Loucy (cell line): ENCODE measurements around the gene TBX1.

ENCODE experiments used
- H2AFZ ChIP-seq: fragments of 200-600 bp; sonication (generic); 2 replicates; pipeline ENCODE4 v1.6.0; 2016; ENCODE audit warnings: antibody characterized with exemption, mild to moderate bottlenecking, low read length, moderate library complexity
- H3F3A ChIP-seq: fragments of 200-600 bp; 2 replicates; pipeline ENCODE4 v1.6.0; 2016; ENCODE audit warnings: antibody characterized with exemption, low read depth, mild to moderate bottlenecking
- H3K27me3 ChIP-seq: fragments of 200-600 bp; sonication (generic); 2 replicates; pipeline ENCODE4 v1.6.1; 2014; ENCODE audit warnings: low read length, mild to moderate bottlenecking; ENCODE audit not compliant: insufficient read depth, poor library complexity, severe bottlenecking
- H3K36me3 ChIP-seq: fragments of 200-600 bp; sonication (generic); 2 replicates; pipeline ENCODE4 v1.6.1; 2016; ENCODE audit warnings: low read length; ENCODE audit not compliant: insufficient read depth
- H3K4me1 ChIP-seq: fragments of 200-600 bp; sonication (generic); 2 replicates; pipeline ENCODE4 v1.5.1; 2014; ENCODE audit warnings: low read length, mild to moderate bottlenecking; ENCODE audit not compliant: insufficient read depth, poor library complexity, severe bottlenecking
- H3K4me2 ChIP-seq: fragments of 200-600 bp; sonication (generic); 2 replicates; pipeline ENCODE4 v1.6.0; 2014; ENCODE audit warnings: antibody characterized with exemption, low read length, low read depth, mild to moderate bottlenecking; ENCODE audit not compliant: poor library complexity, severe bottlenecking
- H3K4me3 ChIP-seq: fragments of 200-600 bp; sonication (generic); 2 replicates; pipeline ENCODE4 v1.5.1; 2014; ENCODE audit warnings: low read length, mild to moderate bottlenecking, mixed read lengths; ENCODE audit not compliant: poor library complexity, severe bottlenecking
- H3K79me2 ChIP-seq: fragments of 200-600 bp; sonication (generic); 2 replicates; pipeline ENCODE4 v1.6.1; 2014; ENCODE audit warnings: low read length; ENCODE audit not compliant: insufficient read depth
- H3K9ac ChIP-seq: fragments of 200-600 bp; sonication (generic); 2 replicates; pipeline ENCODE4 v1.6.0; 2014; ENCODE audit warnings: mild to moderate bottlenecking, low read depth, low read length, moderate library complexity; ENCODE audit not compliant: poor library complexity, severe bottlenecking
- H3K9me2 ChIP-seq: fragments of 200-600 bp; sonication (generic); replicated peaks from 2 replicates; pipeline ENCODE4 v1.6.1; 2016; ENCODE audit warnings: low read depth, low read length, mixed read lengths
- H3K9me3 ChIP-seq: fragments of 200-600 bp; sonication (generic); 2 replicates; pipeline ENCODE4 v1.6.1; 2014; ENCODE audit warnings: mild to moderate bottlenecking, antibody characterized with exemption, low read length, low read depth; ENCODE audit not compliant: insufficient read depth
- H4K20me1 ChIP-seq: fragments of 200-600 bp; sonication (generic); 2 replicates; pipeline ENCODE4 v1.6.0; 2014; ENCODE audit warnings: antibody characterized with exemption, low read length, mild to moderate bottlenecking; ENCODE audit not compliant: insufficient read depth, poor library complexity, severe bottlenecking
- CTCF ChIP-seq: fragments of 200-600 bp; sonication (generic); conservative IDR thresholded peaks from 2 replicates; pipeline ENCODE4 v1.5.1; 2014; ENCODE audit warnings: mild to moderate bottlenecking, antibody characterized with exemption, low read length
- EZH2phosphoT487 ChIP-seq: fragments of 200-600 bp; IDR thresholded peaks from 2 replicates; pipeline ENCODE4 v1.6.1; 2018; ENCODE audit warnings: antibody characterized with exemption, mild to moderate bottlenecking, moderate library complexity, borderline replicate concordance

TBX1 gene

GRCh38 chr22:19734837-19735382, 25.7 kb upstream of the TBX1 start:
- no peaks in the 10 kb centered on the region for H3K4me1 ChIP-seq
- TF ChIP-seq EZH2phosphoT487 (no peak), CTCF (no peak)
- H3K4me2 ChIP-seq: no peak overlapping the region
- H3K36me3 ChIP-seq: no peaks in the 10 kb centered on the region
- H3K79me2 ChIP-seq: no peaks in the 10 kb centered on the region
- H3K9me3 ChIP-seq: no peaks in the 10 kb centered on the region
- no peak overlapping the region for H2AFZ ChIP-seq
- no peak overlapping the region for H3K4me3 ChIP-seq
- no peaks in the 10 kb centered on the region for H4K20me1 ChIP-seq
- no peaks in the 10 kb centered on the region for H3K27me3 ChIP-seq
- no peak overlapping the region for H3K9ac ChIP-seq
- no peaks in the 10 kb centered on the region for H3F3A ChIP-seq
- no peaks in the 10 kb centered on the region for H3K9me2 ChIP-seq

- H3K36me3 ChIP-seq: no peaks in the 10 kb centered on the region
- no peaks in the 10 kb centered on the region for H3K9me3 ChIP-seq
- H3F3A ChIP-seq: no peaks in the 10 kb centered on the region
- TF ChIP-seq CTCF: no peak
- no peak for TF ChIP-seq EZH2phosphoT487
- H3K79me2 ChIP-seq: no peaks in the 10 kb centered on the region
- no peak overlapping the region for H3K4me2 ChIP-seq
- no peak overlapping the region for H3K9ac ChIP-seq
- no peaks in the 10 kb centered on the region for H3K9me2 ChIP-seq
- H2AFZ ChIP-seq: no peak overlapping the region
- no peak overlapping the region for H3K4me3 ChIP-seq
- H4K20me1 ChIP-seq: no peaks in the 10 kb centered on the region
- no peaks in the 10 kb centered on the region for H3K27me3 ChIP-seq
- no peaks in the 10 kb centered on the region for H3K4me1 ChIP-seq
These were observed 24.7 kb upstream of the TBX1 start for GRCh38 chr22:19735665-19736510.

GRCh38 chr22:19737846-19738663, 22.5 kb upstream of the TBX1 start:
- Histone ChIP-seq H3K36me3 (no peaks in the 10 kb centered on the region), H3K9ac (no peak overlapping the region), H3K4me1 (no peaks in the 10 kb centered on the region), H3F3A (no peaks in the 10 kb centered on the region), H4K20me1 (no peaks in the 10 kb centered on the region), H2AFZ (no peak overlapping the region), H3K4me2 (no peak overlapping the region), H3K4me3 (no peak overlapping the region), H3K9me2 (no peaks in the 10 kb centered on the region), H3K9me3 (no peaks in the 10 kb centered on the region), H3K79me2 (no peaks in the 10 kb centered on the region), H3K27me3 (no peaks in the 10 kb centered on the region)
- TF ChIP-seq EZH2phosphoT487 (no peak), CTCF (no peak)
